Measurements from ENCODE around the gene ALK.
"Not testable (repeated sequence)": the region's sequence is repeated elsewhere in the genome, so short reads cannot be mapped to it uniquely, and the experiment has no call there.

ALK gene

GRCh38 chr2:29831560-29831959, 89.8 kb downstream of the ALK start:
- H3K4me3 ChIP-seq = no peak overlapping the region
- H3K27ac ChIP-seq = no peak overlapping the region
- no peak for TF ChIP-seq CTCF (IDR thresholded peaks at IDR 0.05)
- DNase-seq (ENCODE audit: low spot score) = no peak

- no peak for DNase-seq (ENCODE audit: low spot score)
- Histone ChIP-seq H3K4me3 (no peak overlapping the region), H3K27ac (no peak overlapping the region)
- no peak for TF ChIP-seq CTCF (IDR thresholded peaks at IDR 0.05)
These were observed 91.5 kb downstream of the ALK start for GRCh38 chr2:29829841-29830240.

- H3K27ac ChIP-seq; H3K4me3 ChIP-seq; DNase-seq (ENCODE audit: low spot score): not testable (repeated sequence)
These were observed 97.2 kb downstream of the ALK start for GRCh38 chr2:29824145-29824544.

- H3K4me3 ChIP-seq = no peak overlapping the region
- no peak for TF ChIP-seq CTCF (IDR thresholded peaks at IDR 0.05)
- no peak for DNase-seq (ENCODE audit: low spot score)
- no peak overlapping the region for H3K27ac ChIP-seq
These were observed 99.8 kb downstream of the ALK start for GRCh38 chr2:29821591-29821990.

GRCh38 chr2:29819570-29819969, 101.8 kb downstream of the ALK start:
- no peak overlapping the region for H3K27ac ChIP-seq
- no peak overlapping the region for H3K4me3 ChIP-seq
- DNase-seq (ENCODE audit: low spot score) = no peak
- TF ChIP-seq CTCF (IDR thresholded peaks at IDR 0.05) = no peak

- no peak overlapping the region for H3K4me3 ChIP-seq
- H3K27ac ChIP-seq = no peak overlapping the region
- no peak for DNase-seq (ENCODE audit: low spot score)
- no peak for TF ChIP-seq CTCF (IDR thresholded peaks at IDR 0.05)
These were observed 103.3 kb downstream of the ALK start for GRCh38 chr2:29817801-29818680.

GRCh38 chr2:29817299-29817698, 104.1 kb downstream of the ALK start:
- Histone ChIP-seq H3K27ac (no peak overlapping the region), H3K4me3 (no peak overlapping the region)
- DNase-seq (ENCODE audit: low spot score) = no peak
- no peak for TF ChIP-seq CTCF (IDR thresholded peaks at IDR 0.05)
